Left lung (tissue), 10 donors: Measurements from ENCODE around the gene KIF26A. TPM values are rescaled to one million over a fixed set of nuclear protein-coding genes. Genes with fewer than 3 reads are reported as not detected.
A peak's percentile ranks its signal among the peaks of the same experiment; 100 is the strongest.

ENCODE experiments used
- ATAC-seq: fragments of 200-7000 bp; cut with Tn5 transposase; one replicate; pipeline ENCODE4 v1.9.1; 2020; ENCODE audit warnings: moderate library complexity
- DNase-seq, 4 donors: peaks; one replicate each; pipeline ENCODE4 v3.0.0-alpha.2; 2013 to 2020
- H3K27ac ChIP-seq, 2 donors: fragments of 200-600 bp; sonication (generic) in 1 of 2; one replicate each; pipeline versions ENCODE4 v1.5.0 to v1.8.0; 2020 to 2021
- H3K27me3 ChIP-seq, 2 donors: fragments of 200-600 bp; sonication (generic) in 1 of 2; one replicate each; pipeline versions ENCODE4 v1.5.0 to v1.8.0; 2020 to 2021
- H3K36me3 ChIP-seq, 2 donors: fragments of 200-600 bp; sonication (generic) in 1 of 2; one replicate each; pipeline versions ENCODE4 v1.5.0 to v1.8.0; 2020 to 2021
- H3K4me1 ChIP-seq, 2 donors: fragments of 200-600 bp; one replicate each; pipeline ENCODE4 v1.8.0; 2021
- H3K4me3 ChIP-seq, 2 donors: fragments of 200-600 bp; sonication (generic) in 1 of 2; one replicate each; pipeline versions ENCODE4 v1.5.0 to v1.8.0; 2020 to 2021; ENCODE audit warnings: mild to moderate bottlenecking in 1 of 2
- H3K9me3 ChIP-seq, 2 donors: fragments of 200-600 bp; sonication (generic) in 1 of 2; one replicate each; pipeline versions ENCODE4 v1.5.0 to v1.8.0; 2020 to 2021
- intact Hi-C, 2 donors: fragments of 100-400 bp; cut with DNase I; formaldehyde crosslinking; loops; one replicate each; pipeline versions ENCODE4 v1.11.2 to v1.14.2; 2022
- polyA plus RNA-seq, 6 donors: library from polyadenylated mRNA; unstranded; fragments of 120-200 nt; gene quantifications; one replicate each; pipeline ENCODE4 v1.2.1, GENCODE V29; 2013; ENCODE audit not compliant: insufficient read length in 6 of 6
- total RNA-seq, 2 donors: library from RNA; stranded (reverse); fragmentation: NEBNext Ultra II Directional; extraction: Animal tissue kit (Norgen Biotek cat#: 25700); gene quantifications; one replicate each; pipeline ENCODE4 v1.2.1, GENCODE V29; 2021
- TF ChIP-seq, protein P1 (sequence below), 2 donors: fragments of 200-600 bp; sonication (generic) in 1 of 2; IDR thresholded peaks; one replicate each; pipeline versions ENCODE4 v1.5.0 to v1.8.0; 2021; ENCODE audit warnings: antibody characterized with exemption in 2 of 2
- donor health status: DM: no; HTN: yes; CAD: no.
- donor health status: DM: no; HTN: no; CAD: no.

The KIF26A gene
- total and polyA plus RNA-seq, 8 donors, result 4.5 to 25.5 (median 14.4) TPM

DNA sequence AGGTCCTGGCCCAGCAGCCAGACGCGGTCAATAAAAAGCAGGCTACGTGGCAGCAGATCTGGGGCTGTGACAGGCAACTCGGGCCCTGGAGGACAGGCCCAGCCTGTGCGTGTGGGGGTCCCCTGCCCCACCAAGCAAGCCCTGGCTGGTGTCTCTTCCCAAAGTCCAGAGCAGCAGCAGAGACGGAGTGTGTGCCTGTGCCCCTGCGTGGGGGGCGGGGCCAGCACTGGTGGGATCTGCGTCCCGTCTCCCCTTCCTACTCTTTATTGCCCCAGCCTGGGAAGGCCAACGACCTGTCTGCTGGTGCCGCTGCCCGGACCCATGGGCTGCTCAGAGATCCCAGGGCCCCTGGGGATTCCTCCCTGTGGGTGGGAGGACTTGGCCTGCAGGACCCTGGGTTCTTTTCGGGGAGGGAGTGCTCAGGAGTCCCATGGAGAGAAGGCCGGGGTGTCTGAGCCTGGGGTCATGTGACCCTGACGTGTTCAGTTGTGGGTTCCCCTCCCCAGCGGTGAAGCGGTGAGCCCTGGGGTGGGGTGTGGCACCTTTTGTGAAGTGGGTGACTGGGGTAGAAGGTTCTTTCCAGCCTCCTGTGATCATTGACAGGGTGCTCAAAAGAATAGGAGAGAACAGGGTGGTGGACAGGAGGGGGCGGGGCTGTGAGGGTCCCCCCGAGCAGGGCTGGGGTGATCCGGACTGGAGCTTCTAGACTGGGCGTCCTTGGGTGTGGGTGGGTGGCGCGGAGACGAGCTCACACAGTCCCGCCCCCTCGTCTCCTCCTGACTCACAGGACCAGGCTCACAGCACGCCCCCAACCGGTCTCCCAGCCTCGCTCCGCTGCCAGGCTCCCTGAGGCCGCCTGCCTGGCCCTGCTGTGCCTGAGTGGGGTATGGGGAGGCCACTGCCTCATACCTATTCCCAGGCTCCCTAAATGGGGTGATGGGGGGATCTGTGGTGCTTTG, 30.5 kb upstream of the KIF26A start:
- H3K36me3 ChIP-seq, result no peaks in the 10 kb centered on the region
- peak in 2 of 4 donors; percentile 32 to 81 for DNase-seq
- no peaks in the 10 kb centered on the region for H3K4me1 ChIP-seq
- H3K9me3 ChIP-seq, result no peaks in the 10 kb centered on the region
- intact Hi-C loops, result no loop called here
- TF ChIP-seq, protein P1, sequence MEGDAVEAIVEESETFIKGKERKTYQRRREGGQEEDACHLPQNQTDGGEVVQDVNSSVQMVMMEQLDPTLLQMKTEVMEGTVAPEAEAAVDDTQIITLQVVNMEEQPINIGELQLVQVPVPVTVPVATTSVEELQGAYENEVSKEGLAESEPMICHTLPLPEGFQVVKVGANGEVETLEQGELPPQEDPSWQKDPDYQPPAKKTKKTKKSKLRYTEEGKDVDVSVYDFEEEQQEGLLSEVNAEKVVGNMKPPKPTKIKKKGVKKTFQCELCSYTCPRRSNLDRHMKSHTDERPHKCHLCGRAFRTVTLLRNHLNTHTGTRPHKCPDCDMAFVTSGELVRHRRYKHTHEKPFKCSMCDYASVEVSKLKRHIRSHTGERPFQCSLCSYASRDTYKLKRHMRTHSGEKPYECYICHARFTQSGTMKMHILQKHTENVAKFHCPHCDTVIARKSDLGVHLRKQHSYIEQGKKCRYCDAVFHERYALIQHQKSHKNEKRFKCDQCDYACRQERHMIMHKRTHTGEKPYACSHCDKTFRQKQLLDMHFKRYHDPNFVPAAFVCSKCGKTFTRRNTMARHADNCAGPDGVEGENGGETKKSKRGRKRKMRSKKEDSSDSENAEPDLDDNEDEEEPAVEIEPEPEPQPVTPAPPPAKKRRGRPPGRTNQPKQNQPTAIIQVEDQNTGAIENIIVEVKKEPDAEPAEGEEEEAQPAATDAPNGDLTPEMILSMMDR (IDR thresholded peaks at IDR 0.05), result no peak
- ATAC-seq, result peak; percentile 49
- no peak overlapping the region for H3K4me3 ChIP-seq
- no peak overlapping the region for H3K27ac ChIP-seq
- peaks cover 0 to 51% of the 10 kb centered on the region in 2 donors for H3K27me3 ChIP-seq

DNA sequence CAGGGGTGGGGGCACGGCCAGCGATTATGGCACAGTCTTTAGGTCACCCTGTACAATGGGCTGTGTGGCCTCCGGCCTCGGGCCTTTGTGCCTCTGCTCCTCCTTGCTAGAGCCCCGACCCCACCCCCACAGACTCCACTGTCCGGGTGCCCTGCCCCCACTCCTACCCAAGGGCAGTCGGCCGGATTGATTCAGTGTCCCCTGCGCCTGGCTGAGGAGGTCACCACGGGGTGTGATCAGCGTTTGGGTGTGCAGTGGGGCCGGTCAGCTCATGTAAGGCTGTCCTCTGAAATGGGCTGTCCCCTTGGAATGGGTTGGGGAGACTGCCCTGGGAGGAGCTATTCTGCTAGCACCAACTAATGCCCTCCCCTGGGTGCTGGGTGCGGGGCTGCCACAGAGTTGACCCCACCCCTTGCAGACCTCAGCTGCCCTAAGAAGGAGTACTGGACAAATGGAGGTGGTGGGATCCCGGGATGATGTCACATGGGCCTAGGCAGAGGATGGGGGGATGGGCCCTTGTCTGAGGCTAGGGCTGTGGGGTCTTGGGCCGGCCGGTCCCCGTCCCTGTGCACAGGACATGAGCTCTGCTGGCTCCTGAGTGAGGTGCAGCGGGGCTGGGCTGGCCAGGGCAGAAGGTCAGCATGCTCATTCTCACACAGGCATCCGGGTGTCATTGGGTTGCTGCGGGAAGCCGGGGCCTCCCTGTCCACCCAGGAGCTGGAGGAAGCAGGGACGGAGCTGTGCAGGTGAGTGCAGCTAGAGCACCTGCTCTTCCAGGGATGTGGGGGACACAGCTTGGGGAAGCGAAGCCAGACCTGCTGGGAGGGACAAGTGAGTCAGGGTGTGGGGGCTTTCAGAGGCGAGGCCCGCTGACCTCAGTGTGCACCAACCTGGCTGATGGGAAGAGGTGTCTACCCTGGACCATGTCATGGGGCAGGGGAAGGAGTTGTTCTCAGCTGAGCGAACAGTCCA, 29.5 kb upstream of the KIF26A start:
- Histone ChIP-seq H3K9me3 (no peaks in the 10 kb centered on the region), H3K27me3 (peaks cover 0 to 51% of the 10 kb centered on the region in 2 donors), H3K36me3 (no peaks in the 10 kb centered on the region), H3K4me1 (no peaks in the 10 kb centered on the region), H3K4me3 (no peak overlapping the region), H3K27ac (no peak overlapping the region)
- DNase-seq (peak in 2 of 4 donors; percentile 29 to 68), ATAC-seq (no peak)
- intact Hi-C loops, result no loop called here
- TF ChIP-seq, protein P1 (IDR thresholded peaks at IDR 0.05), result no peak

DNA sequence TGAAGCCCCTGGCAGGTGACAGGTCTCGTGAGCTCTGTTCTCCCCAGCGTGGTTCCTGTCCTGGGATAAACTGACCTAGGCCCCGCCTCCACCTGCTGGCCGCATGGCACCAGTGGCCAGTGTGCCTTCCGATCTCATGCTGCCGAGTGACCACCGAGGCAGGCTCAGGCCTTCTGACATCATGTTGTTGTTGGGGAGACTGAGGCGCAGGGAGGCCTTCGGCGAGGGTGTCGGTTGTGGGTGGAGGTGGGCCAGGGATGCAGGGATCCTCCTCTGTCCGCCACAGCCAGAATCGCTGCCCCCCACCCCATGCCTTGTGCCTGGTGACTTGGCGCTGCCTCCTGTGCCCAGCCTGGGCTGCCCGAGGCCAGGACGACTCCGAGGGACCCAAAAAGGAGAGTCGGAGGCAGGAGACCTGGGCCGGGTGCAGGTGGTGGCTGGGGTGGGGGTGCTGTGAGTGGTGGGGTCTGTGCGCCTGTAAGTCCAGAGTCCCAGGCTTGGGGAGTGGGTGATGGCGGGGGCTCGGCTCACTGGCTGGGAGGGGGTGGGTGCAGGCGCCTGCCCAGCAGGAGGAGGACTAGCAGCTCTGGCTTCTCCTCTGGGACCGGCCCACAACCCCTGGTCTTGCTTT, 28.5 kb upstream of the KIF26A start:
- no peak overlapping the region for H3K4me3 ChIP-seq
- TF ChIP-seq, protein P1 (IDR thresholded peaks at IDR 0.05), result no peak
- intact Hi-C loops, result no loop called here
- ATAC-seq (no peak), DNase-seq (peak in 1 of 4 donors; percentile 59)
- H3K36me3 ChIP-seq, result no peaks in the 10 kb centered on the region
- H3K4me1 ChIP-seq, result no peaks in the 10 kb centered on the region
- H3K27me3 ChIP-seq, result peaks cover 0 to 53% of the 10 kb centered on the region in 2 donors
- no peak overlapping the region for H3K27ac ChIP-seq
- H3K9me3 ChIP-seq, result no peaks in the 10 kb centered on the region

DNA sequence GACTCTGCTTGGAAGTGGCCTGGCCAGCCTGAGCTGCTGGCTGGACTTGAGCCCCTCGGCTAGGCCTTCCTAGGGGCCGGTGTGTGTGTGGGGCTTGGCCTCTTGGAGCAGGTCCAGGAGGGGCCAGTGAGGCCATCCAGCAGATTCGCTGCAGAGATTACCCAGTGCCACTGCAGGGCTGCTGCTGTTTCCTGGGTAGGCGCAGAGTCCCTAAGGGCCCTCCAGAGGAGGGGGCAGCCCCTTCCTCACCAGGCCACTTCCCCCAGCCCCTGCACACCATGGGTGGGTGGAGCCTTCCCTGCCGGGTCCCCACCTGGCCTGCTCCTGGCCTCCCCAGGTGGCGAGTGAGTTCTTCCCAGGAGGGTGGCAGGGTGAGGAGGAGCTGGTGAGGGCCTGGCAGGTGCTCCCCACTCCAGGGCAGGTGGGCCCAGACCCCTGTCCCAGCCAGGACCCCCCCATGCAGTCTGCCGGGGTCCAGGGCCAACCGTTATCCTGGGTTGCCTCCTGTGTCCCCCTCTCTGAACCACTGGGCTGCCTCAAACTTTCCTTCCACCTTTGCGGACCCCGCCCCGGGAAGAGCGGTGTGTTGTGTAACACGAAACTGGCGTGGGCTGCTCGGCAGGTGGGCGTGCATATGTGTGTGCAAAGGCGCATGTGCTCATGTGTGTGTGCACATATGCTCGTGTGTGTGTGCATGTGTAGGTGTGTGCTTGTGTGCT, 27.7 kb upstream of the KIF26A start:
- ATAC-seq (no peak), DNase-seq (peak in 2 of 4 donors; percentile 24 to 70)
- intact Hi-C loops, result no loop called here
- TF ChIP-seq, protein P1 (IDR thresholded peaks at IDR 0.05), result no peak
- Histone ChIP-seq H3K9me3 (no peaks in the 10 kb centered on the region), H3K36me3 (no peaks in the 10 kb centered on the region), H3K27me3 (peaks cover 0 to 61% of the 10 kb centered on the region in 2 donors), H3K4me3 (no peak overlapping the region), H3K27ac (no peak overlapping the region), H3K4me1 (no peaks in the 10 kb centered on the region)
